Trophoblast cell (in vitro differentiated cells and primary cell): Measurements from ENCODE around the gene GSTCD.
"Not testable (repeated sequence)": the region's sequence is repeated elsewhere in the genome, so short reads cannot be mapped to it uniquely, and the experiment has no call there.

Experiments
- DNase-seq, 2 donors: peaks; one replicate each; pipeline ENCODE4 v3.0.0-alpha.2; 2016
- H2AFZ ChIP-seq: 2 replicates; pipeline ENCODE4 v1.6.1; 2013; ENCODE audit warnings: low read length, moderate library complexity, mild to moderate bottlenecking; ENCODE audit not compliant: insufficient read depth, poor library complexity
- H2AK5ac ChIP-seq: 2 replicates; pipeline ENCODE4 v1.6.1; 2013; ENCODE audit warnings: mild to moderate bottlenecking, low read length
- H2BK120ac ChIP-seq: 2 replicates; pipeline ENCODE4 v1.6.1; 2013; ENCODE audit warnings: low read length, mild to moderate bottlenecking, moderate library complexity; ENCODE audit not compliant: insufficient read depth, poor library complexity
- H2BK12ac ChIP-seq: 2 replicates; pipeline ENCODE4 v1.6.1; 2013; ENCODE audit warnings: mild to moderate bottlenecking, low read length, moderate library complexity
- H2BK5ac ChIP-seq: 2 replicates; pipeline ENCODE4 v1.6.1; 2013; ENCODE audit warnings: low read length, low read depth, moderate library complexity, mild to moderate bottlenecking; ENCODE audit not compliant: poor library complexity
- H3K14ac ChIP-seq: 2 replicates; pipeline ENCODE4 v1.6.1; 2013; ENCODE audit warnings: mild to moderate bottlenecking, low read length
- H3K18ac ChIP-seq: 2 replicates; pipeline ENCODE4 v1.6.1; 2013; ENCODE audit warnings: mild to moderate bottlenecking, low read length
- H3K23ac ChIP-seq: 2 replicates; pipeline ENCODE4 v1.6.1; 2013; ENCODE audit warnings: low read length
- H3K27ac ChIP-seq: 2 replicates; pipeline ENCODE4 v1.5.1; 2013; ENCODE audit warnings: low read depth, mild to moderate bottlenecking, inconsistent platforms, low read length, moderate library complexity
- H3K27me3 ChIP-seq: 2 replicates; pipeline ENCODE4 v1.6.1; 2013; ENCODE audit warnings: inconsistent platforms, mild to moderate bottlenecking, low read length, moderate library complexity; ENCODE audit not compliant: insufficient read depth
- H3K36me3 ChIP-seq, 2 experiments: 1 replicate in 1 of 2; 2 replicates in 1 of 2; pipeline ENCODE4 v1.6.1; 2013; ENCODE audit warnings: low read length in 2 of 2, mild to moderate bottlenecking in 2 of 2, moderate library complexity in 1 of 2; ENCODE audit not compliant: insufficient read depth in 2 of 2, control insufficient read depth in 1 of 2
- H3K4ac ChIP-seq: 2 replicates; pipeline ENCODE4 v1.6.1; 2013; ENCODE audit warnings: low read depth, mild to moderate bottlenecking, low read length, moderate library complexity
- H3K4me1 ChIP-seq, 2 experiments: 1 replicate in 1 of 2; 2 replicates in 1 of 2; pipeline ENCODE4 v1.6.1; 2013; ENCODE audit warnings: low read length in 2 of 2, mild to moderate bottlenecking in 2 of 2, moderate library complexity in 1 of 2; ENCODE audit not compliant: insufficient read depth in 2 of 2, control insufficient read depth in 1 of 2
- H3K4me2 ChIP-seq: 2 replicates; pipeline ENCODE4 v1.6.1; 2013; ENCODE audit warnings: inconsistent platforms, mild to moderate bottlenecking, low read length, moderate library complexity
- H3K4me3 ChIP-seq: 2 replicates; pipeline ENCODE4 v1.5.1; 2013; ENCODE audit warnings: mild to moderate bottlenecking, low read depth, low read length, inconsistent platforms
- H3K79me1 ChIP-seq: one replicate; pipeline ENCODE4 v1.6.1; 2013; ENCODE audit warnings: low read length
- H3K79me2 ChIP-seq: 2 replicates; pipeline ENCODE4 v1.6.1; 2013; ENCODE audit warnings: low read length, mild to moderate bottlenecking; ENCODE audit not compliant: control insufficient read depth, insufficient read depth, poor library complexity
- H3K9ac ChIP-seq: 2 replicates; pipeline ENCODE4 v1.6.1; 2013; ENCODE audit warnings: mild to moderate bottlenecking, low read length
- H3K9me3 ChIP-seq: 2 replicates; pipeline ENCODE4 v1.6.1; 2013; ENCODE audit warnings: low read depth, mild to moderate bottlenecking, control low read depth, inconsistent platforms, low read length; ENCODE audit not compliant: insufficient read depth
- H4K12ac ChIP-seq: 2 replicates; pipeline ENCODE4 v1.6.1; 2013; ENCODE audit warnings: low read depth, mild to moderate bottlenecking, low read length, moderate library complexity
- H4K8ac ChIP-seq: 2 replicates; pipeline ENCODE4 v1.6.1; 2013; ENCODE audit warnings: low read depth, mild to moderate bottlenecking, low read length, moderate library complexity
- H4K91ac ChIP-seq: one replicate; pipeline ENCODE4 v1.6.1; 2013; ENCODE audit warnings: low read depth, mild to moderate bottlenecking, low read length, moderate library complexity
- WGBS: extraction: QIAGEN DNeasy Blood & Tissue Kit; methylation state at CpG from one replicate; pipeline ENCODE4 v1.1.7; 2013; ENCODE audit warnings: missing lambda C conversion rate; ENCODE audit not compliant: insufficient read length, insufficient coverage; ENCODE audit errors: extremely low coverage; 5-methylcytosine and 5-hydroxymethylcytosine counted together

Gene GSTCD

DNA sequence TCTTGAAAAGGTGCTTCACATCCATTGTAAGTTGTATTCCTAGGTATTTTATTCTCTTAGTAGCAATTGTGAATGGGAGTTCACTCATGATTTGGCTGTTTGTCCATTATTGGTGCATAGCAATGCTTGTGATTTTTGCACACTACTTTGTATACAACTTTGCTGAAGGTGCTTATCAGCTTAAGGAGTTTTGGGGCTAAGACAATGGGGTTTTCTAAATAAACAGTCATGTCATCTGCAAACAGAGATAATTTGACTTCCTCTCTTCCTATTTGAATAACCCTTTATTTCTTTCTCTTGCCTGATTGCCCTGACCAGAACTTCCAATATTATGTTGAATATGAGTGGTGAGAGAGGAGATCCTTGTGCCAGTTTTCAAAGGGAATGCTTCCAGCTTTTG is 63.5 kb downstream of the GSTCD start:
- H3K14ac ChIP-seq, H3K4me3 ChIP-seq, H2AK5ac ChIP-seq, H2BK12ac ChIP-seq, H3K9ac ChIP-seq, H3K4me1 ChIP-seq, H4K8ac ChIP-seq, H4K12ac ChIP-seq, H3K18ac ChIP-seq, H3K9me3 ChIP-seq, H3K4ac ChIP-seq, H3K23ac ChIP-seq, H4K91ac ChIP-seq, H3K79me2 ChIP-seq, H2BK5ac ChIP-seq, H3K36me3 ChIP-seq, H3K79me1 ChIP-seq, H2BK120ac ChIP-seq, DNase-seq, H3K4me2 ChIP-seq, H3K27me3 ChIP-seq, H2AFZ ChIP-seq, H3K27ac ChIP-seq: not testable (repeated sequence)

DNA sequence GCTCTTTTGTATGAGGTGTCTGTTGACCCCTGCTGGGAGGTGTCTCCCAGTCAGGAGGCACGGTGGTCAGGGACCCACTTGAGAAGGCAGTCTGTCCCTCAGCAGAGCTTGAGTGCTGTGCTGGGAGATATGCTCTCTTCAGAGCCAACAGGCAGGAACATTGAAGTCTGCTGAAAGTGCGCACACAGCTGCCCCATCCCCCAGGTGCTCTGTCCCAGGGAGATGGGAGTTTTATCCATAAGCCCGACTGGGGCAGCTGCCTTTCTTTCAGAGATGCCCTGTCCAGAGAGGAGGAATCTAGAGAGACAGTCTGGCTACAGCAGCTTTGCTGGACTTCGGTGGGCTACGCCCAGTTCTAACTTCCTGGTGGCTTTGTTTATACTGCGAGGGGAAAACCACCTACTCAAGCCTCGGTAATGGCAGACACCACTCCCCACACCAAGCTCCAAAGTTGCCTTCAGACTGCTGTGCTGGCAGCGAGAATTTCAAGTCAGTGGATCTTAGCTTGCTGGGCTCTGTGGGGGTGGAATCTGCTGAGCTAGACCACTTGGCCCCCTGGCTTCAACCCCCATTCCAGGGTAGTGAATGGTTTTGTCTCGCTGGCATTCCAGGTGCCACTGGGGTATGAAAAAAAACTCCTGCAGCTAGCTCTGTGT is 67.3 kb downstream of the GSTCD start:
- not testable (repeated sequence) for H3K79me1 ChIP-seq, H3K18ac ChIP-seq, H2BK12ac ChIP-seq, H3K27me3 ChIP-seq, H3K4me2 ChIP-seq, H2AK5ac ChIP-seq, H3K23ac ChIP-seq, H2AFZ ChIP-seq, H3K9ac ChIP-seq, H4K91ac ChIP-seq, H3K36me3 ChIP-seq, H4K8ac ChIP-seq, H3K14ac ChIP-seq, H2BK120ac ChIP-seq, H4K12ac ChIP-seq, H3K27ac ChIP-seq, DNase-seq, H3K4me1 ChIP-seq, H2BK5ac ChIP-seq, H3K4ac ChIP-seq, H3K79me2 ChIP-seq, H3K9me3 ChIP-seq, H3K4me3 ChIP-seq
- WGBS, result no CpG with 5 or more reads among the region's 9 CpGs

DNA sequence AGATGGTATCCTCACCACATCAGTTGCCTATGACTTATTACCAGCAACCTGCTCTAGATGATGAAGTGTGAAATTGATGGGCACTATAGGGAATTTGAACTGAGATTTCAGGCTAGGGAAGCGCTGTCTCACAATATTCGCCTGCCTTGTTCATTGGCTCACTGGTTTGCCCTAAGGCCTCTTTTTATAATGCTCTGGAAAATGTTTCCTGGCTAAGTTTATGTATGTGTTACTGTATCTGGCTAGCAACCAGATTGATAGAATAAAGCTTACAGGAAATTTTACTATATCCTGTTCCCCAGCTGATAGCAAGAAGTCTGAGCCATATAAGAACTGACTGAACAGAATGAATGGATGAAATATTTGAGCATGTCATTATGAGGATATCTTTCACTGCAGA is 71.6 kb downstream of the GSTCD start:
- no peaks in the 10 kb centered on the region for H3K79me1 ChIP-seq
- no peak overlapping the region for H3K4ac ChIP-seq
- H4K91ac ChIP-seq, result no peak overlapping the region
- H3K14ac ChIP-seq, result no peak overlapping the region
- no peaks in the 10 kb centered on the region for H3K36me3 ChIP-seq
- no peak overlapping the region for H3K27ac ChIP-seq
- H4K12ac ChIP-seq, result no peak overlapping the region
- WGBS, result no CpG with 5 or more reads among the region's 2 CpGs
- no peak overlapping the region for H2AK5ac ChIP-seq
- H3K27me3 ChIP-seq, result no peaks in the 10 kb centered on the region
- H3K4me2 ChIP-seq, result no peak overlapping the region
- H3K79me2 ChIP-seq, result no peaks in the 10 kb centered on the region
- H3K4me3 ChIP-seq, result no peak overlapping the region
- no peak overlapping the region for H2AFZ ChIP-seq
- H2BK12ac ChIP-seq, result no peak overlapping the region
- H3K23ac ChIP-seq, result no peak overlapping the region
- H2BK5ac ChIP-seq, result no peak overlapping the region
- no peak overlapping the region for H2BK120ac ChIP-seq
- no peak overlapping the region for H4K8ac ChIP-seq
- H3K9me3 ChIP-seq, result no peaks in the 10 kb centered on the region
- no peak overlapping the region for H3K9ac ChIP-seq
- DNase-seq, result no peak
- H3K18ac ChIP-seq, result no peak overlapping the region
- no peaks in the 10 kb centered on the region for H3K4me1 ChIP-seq

DNA sequence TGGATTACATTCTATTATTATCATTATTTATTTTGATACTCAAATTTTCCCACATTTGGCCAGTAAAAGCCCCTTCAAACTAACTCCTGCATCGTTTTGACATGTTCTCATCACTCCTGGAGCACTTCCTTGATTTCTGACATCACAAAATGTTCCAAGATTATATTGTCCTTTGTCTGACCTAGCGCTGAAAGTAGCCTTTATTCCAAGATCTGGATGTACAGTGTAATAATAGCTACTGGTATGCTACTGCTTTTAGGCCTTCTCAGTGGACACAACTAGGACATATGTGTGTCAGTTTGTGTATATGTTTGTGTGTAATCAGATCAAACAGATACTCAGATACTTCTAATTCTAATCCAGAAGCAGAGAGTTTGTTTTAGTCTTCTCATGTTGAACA is 76.2 kb downstream of the GSTCD start:
- Histone ChIP-seq H4K91ac (no peak overlapping the region), H3K4ac (no peak overlapping the region), H2AFZ (no peak overlapping the region), H3K36me3 (no peaks in the 10 kb centered on the region), H3K14ac (no peak overlapping the region), H4K8ac (no peak overlapping the region), H3K79me2 (no peaks in the 10 kb centered on the region), H3K27ac (no peak overlapping the region), H3K9me3 (no peaks in the 10 kb centered on the region), H3K4me1 (no peaks in the 10 kb centered on the region), H3K4me2 (no peak overlapping the region), H3K9ac (no peak overlapping the region), H3K18ac (no peak overlapping the region), H2BK12ac (no peak overlapping the region), H2BK5ac (no peak overlapping the region), H3K4me3 (no peak overlapping the region), H3K79me1 (no peaks in the 10 kb centered on the region), H4K12ac (no peak overlapping the region), H2AK5ac (no peak overlapping the region), H3K23ac (no peak overlapping the region), H2BK120ac (no peak overlapping the region), H3K27me3 (no peaks in the 10 kb centered on the region)
- DNase-seq, result no peak
- no CpG with 5 or more reads among the region's 2 CpGs for WGBS
